Measurements from ENCODE around the gene U2AF1L4. TPM values are rescaled to one million over a fixed set of nuclear protein-coding genes. Genes with fewer than 3 reads are reported as not detected.

Gene U2AF1L4
- 24.9 TPM for total RNA-seq
- long read RNA-seq, partial matches to known transcripts, result 4 of 14 reads
- long read RNA-seq, other reads (novel, unspliced or antisense), result 6 of 14 reads

DNA sequence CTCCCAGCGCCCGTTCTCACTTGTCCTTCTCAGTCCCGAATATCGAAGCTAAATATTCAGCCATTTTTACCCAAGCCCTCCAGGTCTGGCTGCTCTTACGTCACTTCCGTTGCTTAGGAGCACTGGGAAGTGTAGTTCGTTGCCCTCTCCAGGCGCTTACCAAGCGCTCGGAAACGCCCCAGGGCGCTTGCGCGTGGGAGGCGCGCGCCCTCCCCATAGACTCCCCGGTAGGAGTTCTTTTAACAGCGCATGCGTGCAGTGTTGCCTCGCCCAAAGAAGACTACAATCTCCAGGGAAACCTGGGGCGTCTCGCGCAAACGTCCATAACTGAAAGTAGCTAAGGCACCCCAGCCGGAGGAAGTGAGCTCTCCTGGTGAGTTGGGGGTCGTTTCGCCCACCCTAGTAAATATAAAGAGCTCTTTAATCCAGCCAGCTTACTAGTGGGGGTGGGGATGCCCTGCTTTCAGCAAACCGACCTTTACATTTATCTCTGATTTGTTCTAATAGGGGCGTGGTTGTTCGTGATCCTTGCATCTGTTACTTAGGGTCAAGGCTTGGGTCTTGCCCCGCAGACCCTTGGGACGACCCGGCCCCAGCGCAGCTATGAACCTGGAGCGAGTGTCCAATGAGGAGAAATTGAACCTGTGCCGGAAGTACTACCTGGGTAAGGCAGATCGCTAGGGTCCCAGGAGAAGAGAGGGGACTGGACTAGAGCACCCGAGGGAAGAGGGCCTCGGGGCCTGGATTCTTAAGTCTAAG is at the start of gene U2AF1L4, which contains the start of gene PSENEN:
TSS of gene U2AF1L4 (minus strand) at position 91 of the 759 bp plus-strand sequence. CDS start at position 64, 27 bp downstream.
TSS of gene PSENEN (plus strand) at position 324 of the 759 bp plus-strand sequence. CDS start at position 604, 280 bp downstream.
- Histone ChIP-seq H3K4me3 (peak within 1 kb of the TSS; percentile 87), H3K9me3 (replicated peaks) (no peaks in the 10 kb centered on the region), H3K4me1 (peaks cover 70% of the 10 kb centered on the region), H3K36me3 (peaks cover 12% of the 10 kb centered on the region), H3K27me3 (ENCODE audit: low read depth) (no peaks in the 10 kb centered on the region), H3K27ac (replicated peaks) (peak within 1 kb of the TSS; percentile 100)
- TF ChIP-seq CTCF (IDR thresholded peaks at IDR 0.05; ENCODE audit: borderline replicate concordance), result peak; percentile 10
- intact Hi-C loops (cut with micrococcal nuclease), result no loop called here
- DNase-seq, result peak; percentile 96

GRCh38 chr19:35793381-35794165 is 48.4 kb upstream of the U2AF1L4 start:
- no peak overlapping the region for H3K27ac ChIP-seq (replicated peaks)
- no peaks in the 10 kb centered on the region for H3K36me3 ChIP-seq
- H3K4me1 ChIP-seq, result no peaks in the 10 kb centered on the region
- intact Hi-C loops (cut with micrococcal nuclease), result no loop called here
- DNase-seq, result no peak
- H3K4me3 ChIP-seq, result no peak overlapping the region
- TF ChIP-seq CTCF (IDR thresholded peaks at IDR 0.05; ENCODE audit: borderline replicate concordance), result no peak
- no peaks in the 10 kb centered on the region for H3K9me3 ChIP-seq (replicated peaks)
- H3K27me3 ChIP-seq (ENCODE audit: low read depth), result peaks cover 62% of the 10 kb centered on the region

DNA sequence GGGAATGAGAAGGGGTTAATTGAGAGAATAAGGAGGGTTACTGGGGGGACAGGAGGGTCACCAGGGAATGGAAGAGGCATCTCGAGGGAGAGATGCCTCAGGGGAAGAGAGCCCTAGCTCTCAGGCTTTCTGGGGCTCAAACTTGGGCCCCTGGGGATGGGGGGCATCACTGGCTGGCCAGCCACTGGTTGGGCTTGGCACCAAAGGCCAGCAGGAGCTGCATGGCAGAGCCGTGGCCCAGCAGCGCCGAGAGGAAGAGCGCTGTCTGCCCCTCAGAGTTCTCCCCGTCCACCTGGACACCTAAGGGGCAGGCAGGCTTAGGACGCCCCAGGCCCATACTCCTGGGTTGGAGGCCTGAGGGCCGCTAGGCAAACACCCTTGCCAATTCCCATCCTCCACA is 47.7 kb upstream of the U2AF1L4 start:
- Histone ChIP-seq H3K36me3 (no peaks in the 10 kb centered on the region), H3K4me3 (no peak overlapping the region), H3K4me1 (no peaks in the 10 kb centered on the region), H3K9me3 (replicated peaks) (no peaks in the 10 kb centered on the region), H3K27me3 (ENCODE audit: low read depth) (peaks cover 56% of the 10 kb centered on the region), H3K27ac (replicated peaks) (no peak overlapping the region)
- no peak for TF ChIP-seq CTCF (IDR thresholded peaks at IDR 0.05; ENCODE audit: borderline replicate concordance)
- no peak for DNase-seq
- intact Hi-C loops (cut with micrococcal nuclease), result no loop called here

DNA sequence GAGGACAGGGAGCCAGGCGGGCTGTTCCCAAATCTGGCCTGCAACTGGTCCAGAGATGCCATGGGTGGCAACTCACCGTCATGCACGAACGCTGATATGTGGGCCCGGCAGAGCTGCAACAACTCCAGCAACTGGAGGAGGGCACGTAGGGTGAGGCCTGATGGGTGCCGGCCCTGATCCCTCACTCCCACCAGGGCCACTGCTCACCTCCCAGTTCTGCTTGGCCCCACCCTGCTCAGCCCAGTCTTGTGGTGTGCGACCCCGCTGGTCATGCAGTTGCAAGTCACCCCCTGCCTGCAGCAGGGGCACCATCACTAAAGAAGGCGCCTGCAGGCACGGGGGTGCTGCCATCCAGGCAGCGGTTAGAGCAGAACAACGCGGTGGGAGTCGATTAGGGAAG is 47.1 kb upstream of the U2AF1L4 start:
- no peak for TF ChIP-seq CTCF (IDR thresholded peaks at IDR 0.05; ENCODE audit: borderline replicate concordance)
- intact Hi-C loops (cut with micrococcal nuclease), result no loop called here
- DNase-seq, result no peak

GRCh38 chr19:35791814-35792279 is 46.6 kb upstream of the U2AF1L4 start:
- TF ChIP-seq CTCF (IDR thresholded peaks at IDR 0.05; ENCODE audit: borderline replicate concordance), result no peak
- Histone ChIP-seq H3K9me3 (replicated peaks) (no peaks in the 10 kb centered on the region), H3K27ac (replicated peaks) (no peak overlapping the region), H3K4me1 (no peaks in the 10 kb centered on the region), H3K27me3 (ENCODE audit: low read depth) (peaks cover 45% of the 10 kb centered on the region), H3K36me3 (no peaks in the 10 kb centered on the region), H3K4me3 (no peak overlapping the region)
- intact Hi-C loops (cut with micrococcal nuclease), result no loop called here
- DNase-seq, result no peak

More for the DNA sequence above, 47.1 kb upstream of the U2AF1L4 start:
- no peak overlapping the region for H3K4me3 ChIP-seq
- H3K36me3 ChIP-seq, result no peaks in the 10 kb centered on the region
- no peaks in the 10 kb centered on the region for H3K9me3 ChIP-seq (replicated peaks)
- H3K27me3 ChIP-seq (ENCODE audit: low read depth), result peaks cover 50% of the 10 kb centered on the region
- H3K4me1 ChIP-seq, result no peaks in the 10 kb centered on the region
- H3K27ac ChIP-seq (replicated peaks), result no peak overlapping the region
